Chondrocyte (in vitro differentiated cells): ENCODE data around the gene PLEKHG4. TPM values are rescaled to one million over a fixed set of nuclear protein-coding genes. Genes with fewer than 3 reads are reported as not detected.

Source experiments
- DNase-seq: peaks from one replicate; pipeline ENCODE4 v3.0.0; 2021; ENCODE audit warnings: mixed read lengths, low spot score
- H3K27ac Mint-ChIP-seq: one replicate; pipeline ENCODE4 v1.8.0; 2021; ENCODE audit warnings: mild to moderate bottlenecking, moderate library complexity, mixed read lengths; ENCODE audit not compliant: unreplicated experiment
- H3K27me3 Mint-ChIP-seq: 2 replicates; pipeline ENCODE4 v1.8.0; 2021; ENCODE audit warnings: low read depth, mixed read lengths
- H3K36me3 Mint-ChIP-seq: 2 replicates; pipeline ENCODE4 v1.8.0; 2021; ENCODE audit warnings: low read depth, mixed read lengths
- H3K4me1 Mint-ChIP-seq: 2 replicates; pipeline ENCODE4 v1.8.0; 2021; ENCODE audit warnings: low read depth, mild to moderate bottlenecking, mixed read lengths
- H3K4me3 Mint-ChIP-seq: one replicate; pipeline ENCODE4 v1.8.0; 2021; ENCODE audit warnings: mild to moderate bottlenecking, moderate library complexity, mixed read lengths; ENCODE audit not compliant: unreplicated experiment
- H3K9me3 Mint-ChIP-seq: 2 replicates; pipeline ENCODE4 v1.8.0; 2021; ENCODE audit warnings: low read depth, mixed read lengths
- CTCF ChIP-seq: fragments of 200-600 bp; sonication (generic); IDR thresholded peaks from 2 replicates; pipeline ENCODE4 v1.5.0; 2021; ENCODE audit warnings: antibody characterized with exemption, mild to moderate bottlenecking, moderate library complexity
- total RNA-seq: library from RNA; stranded (reverse); gene quantifications from 3 replicates; pipeline ENCODE4 v1.2.1, GENCODE V29; 2021

PLEKHG4 gene
- total RNA-seq, 1 donor from 2014 or later, result 22.4 TPM

DNA sequence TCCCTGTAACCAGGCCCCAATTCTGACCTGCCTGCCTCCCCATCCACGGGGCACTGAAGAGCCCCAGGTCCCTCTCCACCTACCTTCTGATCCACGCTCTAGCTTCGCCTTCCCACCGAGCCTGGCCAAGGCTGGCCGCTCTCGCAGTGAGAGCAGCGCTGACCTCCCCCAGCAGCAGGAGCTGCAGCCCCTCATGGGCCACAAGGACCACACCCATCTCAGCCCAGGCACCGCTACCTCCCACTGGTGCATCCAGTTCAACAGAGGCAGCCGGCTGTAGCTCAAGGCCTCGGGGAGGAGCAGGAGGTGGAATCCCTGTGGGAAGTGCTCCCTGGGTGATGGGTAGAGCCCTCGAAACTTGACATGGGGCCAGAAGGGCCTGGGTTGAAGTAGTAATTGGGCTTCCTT, 8.4 kb upstream of the PLEKHG4 start:
- no peaks in the 10 kb centered on the region for H3K36me3 Mint-ChIP-seq
- H3K4me3 Mint-ChIP-seq, result no peak overlapping the region
- peaks cover 8% of the 10 kb centered on the region for H3K4me1 Mint-ChIP-seq
- no peak for TF ChIP-seq CTCF
- peak; percentile 87 for DNase-seq
- no peak overlapping the region for H3K27ac Mint-ChIP-seq
- no peaks in the 10 kb centered on the region for H3K9me3 Mint-ChIP-seq
- no peaks in the 10 kb centered on the region for H3K27me3 Mint-ChIP-seq

- DNase-seq, result peak; percentile 38
- no peak overlapping the region for H3K27ac Mint-ChIP-seq
- peaks cover 9% of the 10 kb centered on the region for H3K4me1 Mint-ChIP-seq
- no peak overlapping the region for H3K4me3 Mint-ChIP-seq
- H3K36me3 Mint-ChIP-seq, result no peaks in the 10 kb centered on the region
- no peak for TF ChIP-seq CTCF
- H3K9me3 Mint-ChIP-seq, result no peaks in the 10 kb centered on the region
- H3K27me3 Mint-ChIP-seq, result no peaks in the 10 kb centered on the region
Observed at GRCh38 chr16:67271446-67271845, 7.9 kb upstream of the PLEKHG4 start.

DNA sequence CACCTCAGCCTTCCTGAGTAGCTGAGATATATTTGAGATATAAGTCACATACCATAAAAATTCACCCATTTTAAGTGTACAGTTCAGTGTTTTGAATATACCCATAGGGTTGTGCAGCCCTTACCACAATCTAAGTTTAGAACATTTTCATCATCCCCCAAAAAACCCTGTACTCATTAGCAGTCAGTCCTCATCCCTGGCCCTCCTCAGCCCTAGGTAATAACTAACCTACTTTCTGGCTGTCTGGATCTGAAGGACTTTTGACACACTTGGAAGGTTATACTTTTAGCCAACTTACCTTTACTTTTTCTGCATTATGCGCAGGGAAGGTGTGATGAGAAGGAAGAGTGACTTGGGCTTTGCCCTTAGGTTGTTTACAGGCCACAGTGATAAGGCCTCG, 4.0 kb upstream of the PLEKHG4 start:
- Mint-ChIP-seq H3K4me1 (peaks cover 27% of the 10 kb centered on the region), H3K27ac (no peak overlapping the region), H3K27me3 (no peaks in the 10 kb centered on the region), H3K9me3 (no peaks in the 10 kb centered on the region), H3K4me3 (no peak overlapping the region), H3K36me3 (no peaks in the 10 kb centered on the region)
- no peak for DNase-seq
- no peak for TF ChIP-seq CTCF

DNA sequence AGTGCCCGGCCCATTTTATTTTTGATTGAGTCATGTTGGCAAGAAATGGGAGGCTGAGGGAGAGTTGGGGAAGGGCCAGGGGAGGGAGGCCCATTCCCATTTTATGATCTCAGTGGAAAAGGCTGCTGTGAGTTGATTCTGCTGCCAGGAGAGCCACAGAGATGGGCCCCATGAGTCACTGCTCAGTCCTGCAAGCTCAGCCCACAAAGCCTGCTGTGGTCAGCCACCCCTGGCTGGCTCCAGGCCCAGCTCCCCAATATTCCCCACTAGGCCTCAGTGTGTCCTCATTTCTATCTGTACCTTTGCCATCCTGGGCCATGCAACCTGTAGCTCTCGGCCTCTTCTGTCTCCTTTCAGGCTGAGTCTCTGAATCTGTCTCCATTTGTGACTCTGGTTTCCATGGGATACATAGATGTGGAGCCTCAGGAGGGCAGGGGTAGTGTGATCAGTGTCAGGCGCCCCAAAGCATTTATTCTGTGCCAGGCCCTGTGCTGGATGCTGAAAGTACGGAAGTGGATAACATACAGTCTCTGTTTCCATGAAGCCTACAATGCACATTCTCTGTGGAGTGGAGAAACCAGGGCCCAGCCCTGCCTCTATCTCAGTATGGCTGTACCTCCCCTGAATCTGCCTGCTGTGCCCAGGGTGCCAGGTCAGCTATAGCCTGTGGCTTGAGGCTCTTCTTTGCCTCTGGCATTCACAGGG, 1.9 kb upstream of the PLEKHG4 start:
- no peaks in the 10 kb centered on the region for H3K9me3 Mint-ChIP-seq
- peaks cover 27% of the 10 kb centered on the region for H3K4me1 Mint-ChIP-seq
- peak overlapping the region; percentile 98 for H3K27ac Mint-ChIP-seq
- no peaks in the 10 kb centered on the region for H3K27me3 Mint-ChIP-seq
- no peak for TF ChIP-seq CTCF
- H3K4me3 Mint-ChIP-seq, result peak overlapping the region; percentile 23
- H3K36me3 Mint-ChIP-seq, result no peaks in the 10 kb centered on the region
- DNase-seq, result peak; percentile 92

GRCh38 chr16:67277999-67278772, 1.1 kb upstream of the PLEKHG4 start:
- Mint-ChIP-seq H3K27me3 (no peaks in the 10 kb centered on the region), H3K36me3 (no peaks in the 10 kb centered on the region), H3K9me3 (no peaks in the 10 kb centered on the region), H3K4me3 (peak overlapping the region; percentile 63), H3K4me1 (peaks cover 27% of the 10 kb centered on the region), H3K27ac (peak overlapping the region; percentile 98)
- TF ChIP-seq CTCF, result no peak
- no peak for DNase-seq
